ENCODE data around the gene KLC1. TPM values are rescaled to one million over a fixed set of nuclear protein-coding genes. Genes with fewer than 3 reads are reported as not detected.

The KLC1 gene
- total RNA-seq, 1 donor from 2014 or later, result 155 TPM

DNA sequence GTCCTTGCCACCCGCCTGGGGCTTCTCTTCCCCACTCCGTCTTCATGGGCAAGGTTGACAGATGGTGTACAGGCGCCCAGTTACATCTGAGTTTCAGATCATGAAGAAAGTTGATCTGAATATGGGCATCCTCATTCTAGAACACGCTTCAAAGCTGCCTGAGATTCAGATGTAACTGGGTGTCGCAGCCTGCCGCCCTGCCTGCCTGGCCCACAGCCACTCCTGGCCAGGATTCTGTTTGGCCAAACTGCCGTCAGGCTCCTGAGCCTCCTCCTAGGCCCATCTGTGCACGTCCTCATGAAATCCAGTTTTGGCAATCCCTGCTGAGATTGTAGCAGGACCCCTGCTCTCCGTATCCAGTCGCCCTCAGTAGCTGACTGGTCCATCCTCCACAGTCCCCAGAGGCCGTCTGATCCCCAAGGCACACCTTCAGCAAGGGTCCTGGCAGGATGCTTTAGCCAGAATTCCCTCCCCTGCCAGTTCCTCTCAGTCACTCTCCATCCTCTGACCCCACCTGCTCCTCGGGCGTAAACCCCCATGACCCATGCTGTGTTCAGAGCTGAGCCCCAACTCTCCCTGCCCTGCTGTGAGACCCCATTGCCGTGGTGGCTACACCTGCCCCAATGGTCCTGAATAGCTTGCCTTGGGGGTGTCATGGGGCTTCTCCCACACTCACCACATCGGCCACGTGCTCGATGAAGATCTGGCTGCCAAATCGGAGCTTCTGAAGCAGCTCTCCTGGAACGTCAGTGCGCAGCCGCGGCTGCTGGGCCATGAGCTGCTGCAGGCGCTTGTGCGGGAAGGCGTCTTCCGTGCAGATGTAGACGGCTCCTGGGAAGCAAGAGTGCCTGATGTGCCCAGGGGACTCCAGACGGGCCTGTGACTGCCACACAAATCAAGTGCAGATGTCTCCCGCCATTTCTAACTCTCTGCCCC lies 73.8 kb downstream of the KLC1 start:
- Mint-ChIP-seq H3K36me3 (ENCODE audit: low read depth) (peaks cover 30% of the 10 kb centered on the region), H3K4me1 (peaks cover 3% of the 10 kb centered on the region), H3K27ac (no peak overlapping the region), H3K9me3 (no peaks in the 10 kb centered on the region), H3K27me3 (no peaks in the 10 kb centered on the region), H3K4me3 (no peak overlapping the region)
- intact Hi-C loops (cut with micrococcal nuclease), result no loop called here
- no peak for DNase-seq

DNA sequence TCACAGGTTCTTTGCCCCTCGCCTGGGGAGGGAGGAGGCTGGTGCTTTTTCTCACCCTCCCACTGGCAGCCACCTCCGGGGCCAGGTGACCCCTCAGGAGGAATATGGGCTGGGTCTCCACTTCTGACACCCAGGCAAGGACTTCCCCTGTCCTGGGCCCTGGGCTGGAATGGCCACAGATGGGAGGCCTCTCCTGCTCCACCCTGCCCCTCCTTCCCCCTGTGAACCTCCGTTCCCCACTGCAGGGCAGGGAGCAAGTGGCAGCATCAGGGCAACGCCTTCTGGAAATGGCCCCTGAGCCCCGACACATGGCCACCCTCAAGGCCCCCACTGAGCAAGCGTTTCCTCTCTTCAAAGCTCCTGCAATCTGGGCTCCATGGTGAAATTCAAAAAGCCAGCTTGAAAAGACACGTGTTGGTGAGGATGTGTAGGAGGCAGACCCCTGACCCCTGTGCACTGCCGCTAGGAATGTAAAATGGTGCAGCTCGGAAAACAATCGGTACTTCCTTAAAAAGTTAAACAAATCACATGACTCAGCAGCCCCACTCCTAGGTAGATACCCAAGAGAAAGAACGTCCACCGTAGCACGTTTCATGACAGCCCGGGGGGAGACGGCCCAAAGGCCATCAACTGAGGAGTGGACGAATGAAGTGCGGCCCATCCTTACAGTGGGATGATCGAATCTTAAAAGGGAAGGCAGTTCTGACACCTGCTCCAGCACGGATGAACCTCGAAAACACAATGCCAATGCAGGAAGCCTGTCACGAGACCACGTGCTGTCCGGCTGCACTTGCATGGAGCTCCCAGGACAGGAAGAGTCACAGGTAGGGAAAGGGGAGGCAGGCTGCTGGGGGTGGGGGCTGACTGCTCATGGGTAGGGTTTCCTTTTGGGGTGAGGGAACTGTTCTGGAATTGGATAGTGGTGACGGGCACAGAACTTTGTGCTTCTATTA lies 74.7 kb downstream of the KLC1 start:
- DNase-seq, result no peak
- Mint-ChIP-seq H3K9me3 (no peaks in the 10 kb centered on the region), H3K36me3 (ENCODE audit: low read depth) (peaks cover 33% of the 10 kb centered on the region), H3K27ac (peak overlapping the region; percentile 60), H3K27me3 (no peaks in the 10 kb centered on the region), H3K4me1 (peaks cover 3% of the 10 kb centered on the region), H3K4me3 (no peak overlapping the region)
- intact Hi-C loops (cut with micrococcal nuclease), result no loop called here

DNA sequence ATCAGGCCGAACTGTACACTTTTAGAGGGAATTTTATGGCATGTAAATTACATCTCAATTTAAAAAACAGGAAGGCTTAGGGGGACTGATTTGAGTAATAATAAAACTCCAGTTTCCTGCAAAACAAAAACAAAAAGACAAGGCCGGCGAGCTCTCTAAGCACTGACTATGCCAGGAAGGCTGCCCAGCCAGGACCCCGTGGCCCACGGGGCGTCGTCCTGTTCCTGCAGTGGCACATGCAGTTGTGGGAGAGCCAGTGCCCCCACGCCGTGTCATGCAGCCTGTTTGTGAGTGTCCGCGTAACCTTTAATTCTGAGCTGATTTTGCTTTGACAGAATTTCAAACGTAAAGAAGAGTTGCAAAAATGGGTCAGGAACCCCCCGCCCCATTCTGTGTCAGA lies 75.7 kb downstream of the KLC1 start:
- no peak overlapping the region for H3K4me3 Mint-ChIP-seq
- no peaks in the 10 kb centered on the region for H3K9me3 Mint-ChIP-seq
- intact Hi-C loops (cut with micrococcal nuclease), result no loop called here
- H3K4me1 Mint-ChIP-seq, result peaks cover 3% of the 10 kb centered on the region
- peaks cover 35% of the 10 kb centered on the region for H3K36me3 Mint-ChIP-seq (ENCODE audit: low read depth)
- no peaks in the 10 kb centered on the region for H3K27me3 Mint-ChIP-seq
- no peak for DNase-seq
- H3K27ac Mint-ChIP-seq, result no peak overlapping the region

DNA sequence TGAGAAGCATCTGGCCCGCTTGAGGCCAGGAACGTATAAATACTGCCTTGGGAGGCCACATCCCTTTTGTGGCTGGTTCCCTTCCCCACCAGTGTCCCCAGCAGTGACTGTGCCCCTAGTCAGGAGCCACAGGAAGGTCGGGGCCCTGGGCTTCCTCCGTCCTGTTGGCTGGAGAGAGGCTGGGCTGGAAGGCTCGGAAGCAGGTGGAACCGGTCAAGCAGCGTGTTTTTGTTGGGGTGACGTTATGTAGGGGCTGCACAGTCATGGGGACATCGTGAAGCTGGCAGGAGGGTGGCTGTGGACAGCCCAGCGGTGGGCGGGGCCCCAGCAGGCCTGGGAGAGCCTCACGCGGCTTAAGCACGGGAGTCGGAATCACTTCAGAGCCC lies 76.1 kb downstream of the KLC1 start:
- DNase-seq, result no peak

DNA sequence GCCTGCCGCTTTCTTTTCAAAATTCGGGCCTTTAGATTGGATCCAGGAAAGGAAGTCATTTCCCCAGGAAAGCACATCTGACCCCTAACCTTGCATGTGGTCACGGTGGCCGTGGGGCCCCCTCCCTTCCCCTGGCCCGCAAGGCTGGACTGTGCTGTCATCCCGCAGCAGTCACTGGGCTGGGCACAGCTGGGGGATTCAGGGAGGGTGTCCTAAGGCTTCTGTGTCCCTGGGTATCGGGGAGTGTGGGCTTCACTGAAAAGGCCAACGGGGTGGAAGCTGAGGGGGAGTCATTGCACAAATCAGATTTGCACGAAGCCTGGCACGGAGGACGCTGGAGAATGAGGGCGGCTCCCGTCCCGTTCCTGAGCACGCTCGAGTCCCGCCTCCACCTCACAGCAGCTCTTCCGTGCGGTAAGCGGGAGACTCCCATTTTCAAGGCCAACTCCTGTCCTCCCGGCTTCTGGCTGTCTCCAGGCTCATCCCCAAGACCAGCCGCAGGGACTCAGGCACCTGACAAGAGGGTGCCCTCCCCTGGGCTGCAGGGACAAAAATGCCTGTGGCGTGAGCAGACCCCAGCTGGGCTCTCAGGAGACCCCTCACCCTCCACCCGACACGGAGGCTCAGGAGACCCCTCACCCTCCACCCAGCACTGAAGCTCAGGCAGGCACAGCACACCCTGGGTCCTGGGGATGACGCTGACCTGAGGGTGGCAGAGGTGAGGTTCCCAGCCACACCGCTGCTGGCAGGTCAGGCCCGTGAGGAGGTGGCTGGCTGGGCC lies 76.7 kb downstream of the KLC1 start:
- peaks cover 3% of the 10 kb centered on the region for H3K4me1 Mint-ChIP-seq
- H3K27ac Mint-ChIP-seq, result no peak overlapping the region
- no peak overlapping the region for H3K4me3 Mint-ChIP-seq
- H3K27me3 Mint-ChIP-seq, result no peaks in the 10 kb centered on the region
- peaks cover 33% of the 10 kb centered on the region for H3K36me3 Mint-ChIP-seq (ENCODE audit: low read depth)
- DNase-seq, result no peak
- no peaks in the 10 kb centered on the region for H3K9me3 Mint-ChIP-seq
- intact Hi-C loops (cut with micrococcal nuclease), result no loop called here

More for the DNA sequence above, 76.1 kb downstream of the KLC1 start:
- intact Hi-C loops (cut with micrococcal nuclease), result no loop called here
- Mint-ChIP-seq H3K9me3 (no peaks in the 10 kb centered on the region), H3K27me3 (no peaks in the 10 kb centered on the region), H3K27ac (no peak overlapping the region), H3K36me3 (ENCODE audit: low read depth) (peaks cover 32% of the 10 kb centered on the region), H3K4me3 (no peak overlapping the region), H3K4me1 (peaks cover 3% of the 10 kb centered on the region)

DNA sequence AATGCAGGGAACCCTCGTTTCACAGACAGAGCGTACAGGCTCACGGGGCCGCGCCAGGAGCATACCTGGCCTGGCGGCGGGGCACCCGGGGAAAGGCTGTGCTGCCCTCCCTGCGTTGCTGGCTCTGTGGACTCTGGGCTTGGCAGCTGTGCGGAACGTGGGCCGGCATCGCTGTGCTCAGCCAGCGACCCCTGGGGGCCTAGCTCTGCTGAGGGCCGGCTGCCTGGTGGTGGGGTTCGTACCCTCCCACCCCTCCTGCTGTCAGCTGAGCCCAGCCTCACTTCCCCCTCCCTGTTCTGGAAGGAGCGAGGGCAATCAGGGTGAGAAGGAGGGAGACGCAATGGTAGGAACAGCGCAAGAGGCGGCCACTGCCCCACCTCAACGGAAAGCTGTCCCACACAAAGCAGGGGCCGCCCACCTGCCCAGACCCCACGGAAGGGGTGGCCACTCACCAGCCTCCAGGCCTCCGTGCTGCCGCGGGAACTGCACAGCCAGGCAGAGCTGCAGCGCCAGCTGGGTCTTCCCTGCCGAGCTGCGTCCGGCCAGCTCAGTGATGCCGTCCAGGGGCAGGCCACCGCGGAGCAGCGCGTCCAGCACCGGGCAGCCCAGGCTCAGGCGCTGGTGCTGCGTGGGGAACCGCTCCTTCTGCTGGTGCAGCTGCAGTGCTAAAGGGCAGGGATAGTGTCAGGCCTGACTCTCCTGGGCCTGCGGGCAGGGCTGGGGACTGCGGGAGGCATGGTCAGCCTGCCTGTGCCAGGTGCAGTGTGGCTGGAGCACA lies 77.7 kb downstream of the KLC1 start:
- intact Hi-C loops (cut with micrococcal nuclease), result no loop called here
- H3K27me3 Mint-ChIP-seq, result no peaks in the 10 kb centered on the region

DNA sequence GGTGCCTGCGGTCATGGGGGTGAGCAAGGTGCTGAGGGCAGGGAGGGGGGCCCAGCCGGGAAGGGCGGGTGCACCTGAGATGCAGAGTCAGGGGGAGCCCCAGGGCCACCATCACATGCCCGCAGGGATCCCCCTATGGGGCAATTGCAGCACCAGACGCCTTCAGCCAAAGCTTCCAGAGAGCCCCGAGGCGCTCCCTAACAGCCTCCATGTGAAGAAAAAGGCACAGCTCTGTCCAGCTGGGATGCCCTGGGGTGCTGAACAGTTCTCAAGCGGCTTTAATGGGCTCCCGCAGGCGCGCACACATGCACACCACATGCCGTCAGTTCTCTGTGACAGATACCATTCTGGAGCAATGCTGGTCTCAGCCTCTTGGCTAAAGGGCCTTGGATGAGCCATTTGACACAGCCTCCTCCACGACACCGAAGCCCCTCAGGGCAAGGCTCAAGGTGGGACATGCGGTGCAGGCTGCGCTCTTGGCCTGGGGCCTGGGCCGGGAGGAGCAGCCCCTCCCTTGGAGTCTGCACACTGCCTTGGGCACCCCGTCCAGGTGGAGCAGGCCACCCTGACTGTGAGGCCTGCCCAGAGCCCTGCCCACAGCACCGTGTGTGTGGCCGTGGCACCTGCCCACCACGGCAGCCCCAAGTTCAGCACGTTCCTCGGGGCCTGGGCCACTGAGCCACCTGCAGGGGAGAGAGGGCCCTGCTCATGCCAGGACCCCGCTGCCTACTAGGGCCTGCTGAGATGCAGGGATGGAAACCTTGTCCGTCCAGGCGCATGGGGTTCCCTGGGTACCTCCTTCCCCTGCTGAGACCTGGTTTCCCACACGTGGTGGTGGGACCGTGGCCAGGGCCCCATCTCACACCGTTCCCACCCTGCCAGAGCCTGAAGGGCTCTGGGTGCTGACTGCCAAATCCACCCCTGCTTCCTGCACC lies 78.6 kb downstream of the KLC1 start:
- no peak for DNase-seq
- intact Hi-C loops (cut with micrococcal nuclease), result no loop called here
- Mint-ChIP-seq H3K4me3 (no peak overlapping the region), H3K9me3 (no peaks in the 10 kb centered on the region), H3K4me1 (peaks cover 5% of the 10 kb centered on the region), H3K27me3 (no peaks in the 10 kb centered on the region), H3K36me3 (ENCODE audit: low read depth) (peaks cover 30% of the 10 kb centered on the region), H3K27ac (no peak overlapping the region)

More for the DNA sequence above, 77.7 kb downstream of the KLC1 start:
- Mint-ChIP-seq H3K9me3 (no peaks in the 10 kb centered on the region), H3K27ac (no peak overlapping the region), H3K4me1 (peaks cover 5% of the 10 kb centered on the region), H3K36me3 (ENCODE audit: low read depth) (peaks cover 34% of the 10 kb centered on the region), H3K4me3 (no peak overlapping the region)
- DNase-seq, result no peak

DNA sequence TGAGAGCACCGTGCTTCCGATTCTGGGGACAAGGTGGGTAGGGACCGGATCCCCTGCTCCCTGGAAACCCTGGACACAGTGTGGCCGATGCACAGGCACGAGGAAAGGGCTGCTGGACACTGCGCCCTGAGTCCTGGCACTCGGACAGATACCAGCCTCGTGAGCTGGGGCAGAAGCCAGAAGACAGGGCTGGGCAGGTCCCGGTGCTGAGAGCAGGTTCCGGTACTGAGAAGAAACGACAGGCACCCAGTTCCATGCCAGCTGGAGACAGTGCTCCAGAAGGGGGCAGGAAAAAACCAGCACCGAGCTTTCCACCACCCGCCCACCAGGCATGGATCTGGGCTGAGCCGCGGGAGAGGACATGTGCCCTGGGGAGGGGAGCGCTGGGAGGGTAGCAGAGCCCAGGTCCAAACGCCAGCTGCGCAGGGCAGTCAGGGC lies 79.8 kb downstream of the KLC1 start:
- intact Hi-C loops (cut with micrococcal nuclease), result no loop called here
- Mint-ChIP-seq H3K27ac (peak overlapping the region; percentile 37), H3K9me3 (no peaks in the 10 kb centered on the region), H3K36me3 (ENCODE audit: low read depth) (peaks cover 28% of the 10 kb centered on the region), H3K4me1 (peaks cover 15% of the 10 kb centered on the region), H3K27me3 (no peaks in the 10 kb centered on the region), H3K4me3 (no peak overlapping the region)
- DNase-seq, result no peak

DNA sequence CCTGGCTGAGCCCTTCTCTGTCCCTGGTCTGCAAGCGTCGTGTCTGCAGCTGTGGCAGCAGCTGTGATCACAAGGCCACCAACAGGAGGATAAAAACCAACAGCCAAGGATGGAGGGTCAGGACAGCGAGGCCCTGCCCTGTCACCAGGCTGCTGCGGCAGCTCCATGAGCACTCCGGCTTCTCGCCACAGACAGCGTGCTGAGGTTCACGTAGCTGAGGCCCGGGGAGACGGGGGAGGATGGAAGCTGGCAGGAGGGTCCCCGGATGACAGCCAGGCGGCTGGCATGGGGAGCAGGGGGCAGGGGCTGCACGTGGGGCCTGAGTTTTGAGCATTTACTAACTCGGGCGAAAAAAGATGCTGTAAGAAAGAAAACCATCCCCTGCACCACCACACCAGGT lies 80.8 kb downstream of the KLC1 start:
- no peaks in the 10 kb centered on the region for H3K9me3 Mint-ChIP-seq
- no peaks in the 10 kb centered on the region for H3K27me3 Mint-ChIP-seq
- no peak overlapping the region for H3K4me3 Mint-ChIP-seq
- no peak overlapping the region for H3K27ac Mint-ChIP-seq
- DNase-seq, result no peak
- peaks cover 21% of the 10 kb centered on the region for H3K4me1 Mint-ChIP-seq
- peaks cover 24% of the 10 kb centered on the region for H3K36me3 Mint-ChIP-seq (ENCODE audit: low read depth)
- intact Hi-C loops (cut with micrococcal nuclease), result no loop called here

DNA sequence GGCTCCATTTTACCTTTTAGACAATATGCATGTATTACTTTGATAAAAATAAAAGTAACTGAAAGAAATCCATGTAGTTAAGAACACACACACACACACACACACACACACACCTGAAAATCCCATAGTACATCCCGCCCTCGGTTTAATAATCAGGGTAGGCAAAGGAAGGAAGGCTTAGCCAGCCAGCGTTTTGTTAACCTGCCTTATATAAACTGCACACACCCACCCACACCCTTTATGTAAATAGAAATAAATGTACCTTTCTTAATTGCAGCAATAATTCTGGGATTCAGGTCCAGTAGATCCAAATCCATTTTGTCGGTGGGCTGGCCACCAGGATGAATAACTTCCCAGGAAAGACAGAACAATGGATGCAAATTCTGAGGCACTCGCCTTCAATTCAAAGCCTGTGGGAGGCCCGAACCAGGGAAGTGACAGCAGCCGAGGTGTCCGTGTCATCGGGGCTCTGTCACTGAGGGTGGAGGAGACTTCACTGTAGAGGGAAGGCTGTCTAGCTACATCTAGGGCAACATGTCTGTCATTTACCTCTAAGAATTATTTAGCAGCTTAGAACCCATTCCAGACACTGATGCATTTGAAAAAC lies 81.9 kb downstream of the KLC1 start:
- intact Hi-C loops (cut with micrococcal nuclease), result no loop called here
- Mint-ChIP-seq H3K4me3 (no peak overlapping the region), H3K27ac (no peak overlapping the region), H3K27me3 (no peaks in the 10 kb centered on the region), H3K4me1 (peaks cover 20% of the 10 kb centered on the region), H3K36me3 (ENCODE audit: low read depth) (peaks cover 24% of the 10 kb centered on the region), H3K9me3 (no peaks in the 10 kb centered on the region)
- DNase-seq, result no peak

DNA sequence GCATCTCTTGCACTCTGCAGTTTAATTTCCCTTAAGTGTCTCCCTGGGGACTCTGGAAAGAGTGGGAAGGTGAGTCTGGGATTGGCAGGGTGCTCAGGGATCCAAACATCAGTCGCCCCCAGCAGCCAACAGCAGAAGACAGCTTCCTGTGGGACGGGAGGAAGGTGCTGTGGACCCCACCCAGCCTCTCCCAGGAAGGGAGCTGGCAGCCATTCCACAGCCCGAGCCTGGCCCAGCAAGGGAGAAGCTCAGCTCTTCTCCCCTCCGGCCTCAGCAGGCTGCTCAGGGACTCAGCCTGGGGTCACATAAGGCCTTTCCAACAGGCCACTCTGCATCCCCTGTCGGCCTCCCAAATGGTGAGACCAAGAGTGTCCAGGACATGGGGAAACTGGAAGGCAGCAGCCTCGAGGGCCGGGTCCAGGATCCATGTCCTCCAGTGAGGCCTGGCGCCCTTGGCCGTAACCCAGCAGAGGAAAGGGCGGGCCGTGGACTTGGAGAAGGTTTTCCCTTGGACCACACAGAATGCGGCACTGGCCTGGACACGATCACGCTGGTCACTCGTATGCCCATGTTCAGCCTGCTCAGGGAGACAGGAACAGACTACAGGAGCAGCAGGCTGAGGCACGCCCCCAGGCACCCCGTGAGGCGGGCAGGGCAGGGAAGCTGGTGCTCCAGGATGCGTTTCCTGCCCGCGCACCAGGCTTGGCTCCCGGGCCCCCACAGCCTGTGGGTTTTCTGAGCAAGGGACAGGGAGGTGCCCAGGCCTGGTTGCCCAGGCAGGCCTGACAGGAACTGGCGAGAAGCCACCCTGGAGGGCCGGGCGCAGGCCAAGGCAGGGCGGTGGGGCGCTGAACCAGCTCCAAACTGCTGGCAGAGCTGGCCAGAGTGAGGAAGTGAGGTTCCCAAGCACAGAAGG lies 82.8 kb downstream of the KLC1 start:
- intact Hi-C loops (cut with micrococcal nuclease), result no loop called here
- Mint-ChIP-seq H3K9me3 (no peaks in the 10 kb centered on the region), H3K27me3 (no peaks in the 10 kb centered on the region), H3K4me1 (peaks cover 22% of the 10 kb centered on the region), H3K36me3 (ENCODE audit: low read depth) (peaks cover 24% of the 10 kb centered on the region), H3K27ac (peak overlapping the region; percentile 48), H3K4me3 (no peak overlapping the region)
- DNase-seq, result no peak
